Keratinocyte (primary cell): ENCODE results near the gene KARS1. TPM values are rescaled to one million over a fixed set of nuclear protein-coding genes. Genes with fewer than 3 reads are reported as not detected.

Experiments
- DNase-seq: peaks from one replicate; pipeline ENCODE4 v3.0.0-alpha.2; 2011; ENCODE audit warnings: low read depth, missing footprints, low spot score
- FAIRE-seq: peaks from 2 replicates; lab custom pipeline; 2011; peaks lifted over from hg19 to GRCh38; lab: Jason Lieb, UNC
- H2AFZ ChIP-seq: 2 replicates; pipeline ENCODE4 v1.6.0; 2012; ENCODE audit warnings: low read length, control low read depth, inconsistent platforms; ENCODE audit not compliant: control insufficient read depth
- H3K27ac ChIP-seq: 2 replicates; pipeline ENCODE4 v1.5.1; 2011; ENCODE audit warnings: low read length; ENCODE audit not compliant: control insufficient read depth, insufficient read depth
- H3K27me3 ChIP-seq: 3 replicates; pipeline ENCODE4 v1.6.0; 2011; ENCODE audit warnings: low read length; ENCODE audit not compliant: control insufficient read depth, insufficient read depth; ENCODE audit errors: extremely low read depth
- H3K36me3 ChIP-seq, 2 experiments: 2 replicates in 1 of 2; 3 replicates in 1 of 2; pipeline ENCODE4 v1.5.1; 2011; ENCODE audit warnings: low read length in 2 of 2, mild to moderate bottlenecking in 1 of 2; ENCODE audit not compliant: control insufficient read depth in 2 of 2, insufficient read depth in 2 of 2; ENCODE audit errors: extremely low read depth in 1 of 2
- H3K4me1 ChIP-seq: 3 replicates; pipeline ENCODE4 v1.5.1; 2011; ENCODE audit warnings: low read length; ENCODE audit not compliant: control insufficient read depth, insufficient read depth; ENCODE audit errors: extremely low read depth
- H3K4me2 ChIP-seq: 3 replicates; pipeline ENCODE4 v1.6.0; 2011; ENCODE audit warnings: low read depth, low read length; ENCODE audit not compliant: control insufficient read depth, insufficient read depth; ENCODE audit errors: extremely low read depth
- H3K4me3 ChIP-seq, 3 experiments: fragments of 200-600 bp in 1 of 3; sonication (generic) in 1 of 3; 2 replicates in 2 of 3; 3 replicates in 1 of 3; pipeline ENCODE4 v1.5.1; 2011 to 2016; ENCODE audit warnings: low read length in 3 of 3, mild to moderate bottlenecking in 3 of 3, control low read depth in 2 of 3, inconsistent platforms in 1 of 3, low read depth in 1 of 3, mixed read lengths in 1 of 3, mixed run types in 1 of 3, moderate library complexity in 1 of 3; ENCODE audit not compliant: control insufficient read depth in 2 of 3, insufficient read depth in 2 of 3; ENCODE audit errors: extremely low read depth in 1 of 3
- H3K79me2 ChIP-seq: 2 replicates; pipeline ENCODE4 v1.6.0; 2012; ENCODE audit warnings: low read length; ENCODE audit not compliant: control insufficient read depth, insufficient read depth
- H3K9ac ChIP-seq: 3 replicates; pipeline ENCODE4 v1.6.0; 2011; ENCODE audit warnings: low read length; ENCODE audit not compliant: control insufficient read depth, insufficient read depth; ENCODE audit errors: extremely low read depth
- H3K9me1 ChIP-seq: 3 replicates; pipeline ENCODE4 v1.6.0; 2011; ENCODE audit warnings: low read length; ENCODE audit not compliant: control insufficient read depth, insufficient read depth; ENCODE audit errors: extremely low read depth
- H3K9me3 ChIP-seq: 2 replicates; pipeline ENCODE4 v1.5.1; 2012; ENCODE audit warnings: low read depth, low read length; ENCODE audit not compliant: control insufficient read depth
- H4K20me1 ChIP-seq: 3 replicates; pipeline ENCODE4 v1.6.0; 2011; ENCODE audit warnings: low read length; ENCODE audit not compliant: control insufficient read depth, insufficient read depth; ENCODE audit errors: extremely low read depth
- CTCF ChIP-seq, 3 experiments: IDR thresholded peaks in 1 of 3; conservative IDR thresholded peaks in 1 of 3; optimal IDR thresholded peaks in 1 of 3; 2 replicates in 2 of 3; 3 replicates in 1 of 3; pipeline versions ENCODE3 to v1.5.1; 2011; ENCODE audit warnings: low read length in 3 of 3, mild to moderate bottlenecking in 3 of 3, moderate library complexity in 2 of 3, control low read depth in 1 of 3, inconsistent platforms in 1 of 3; ENCODE audit not compliant: insufficient read depth in 2 of 3; ENCODE audit errors: extremely low read depth in 1 of 3
- EZH2 ChIP-seq: IDR thresholded peaks from one replicate; pipeline ENCODE4 v1.6.1; 2012; ENCODE audit warnings: inconsistent platforms, mild to moderate bottlenecking, low read length, moderate library complexity
- dilution Hi-C: fragments of 300-500 bp; cut with MboI; formaldehyde crosslinking; loops from one replicate; pipeline ENCODE4 v1.7.0; 2020; ENCODE audit warnings: low sequenced_read_pairs; ENCODE audit not compliant: extremely low pct_ligation_motif_present
- polyA plus RNA-seq, 5 experiments: library from polyadenylated mRNA; depleted of rRNA in 3 of 5; stranded (reverse) in 3 of 5; stranded (forward) in 1 of 5; unstranded in 1 of 5; fragments of >200 nt; gene quantifications; 1 replicate in 1 of 5; 2 replicates in 3 of 5; 3 replicates in 1 of 5; pipeline versions ENCODE4 v1.2.1 to v1.2.3, GENCODE V29; 2011 to 2012; ENCODE audit warnings: missing spikeins in 2 of 5, low read depth in 1 of 5, low replicate concordance in 1 of 5

Gene KARS1
- polyA plus RNA-seq, 1 donor (not counting 4 experiments of a cell fraction or from before 2014, with no cell fraction given): 206 TPM

- TF ChIP-seq EZH2: no peak
- TF ChIP-seq CTCF (optimal IDR thresholded peaks at IDR 0.05 in 1 of 3, IDR thresholded peaks at IDR 0.05 in 1 of 3, conservative IDR thresholded peaks at IDR 0.05 in 1 of 3; ENCODE audit: extremely low read depth in 1 of 3, insufficient read depth in 2 of 3, low read length in 3 of 3): no peak
- Histone ChIP-seq H4K20me1 (no peaks in the 10 kb centered on the region), H3K4me1 (peaks cover 10% of the 10 kb centered on the region), H2AFZ (no peak overlapping the region), H3K4me3 (no peak overlapping the region), H3K79me2 (peaks cover 5% of the 10 kb centered on the region), H3K27me3 (no peaks in the 10 kb centered on the region), H3K9me3 (no peaks in the 10 kb centered on the region), H3K36me3 (peaks cover 21 to 46% of the 10 kb centered on the region in 2 experiments), H3K4me2 (no peak overlapping the region), H3K9ac (no peak overlapping the region), H3K9me1 (no peaks in the 10 kb centered on the region), H3K27ac (no peak overlapping the region)
- DNase-seq: no peak
- dilution Hi-C loops: no loop called here
- FAIRE-seq: no peak
These were observed 30.9 kb downstream of the KARS1 start for GRCh38 chr16:75616521-75617010.

GRCh38 chr16:75615619-75616018, 31.8 kb downstream of the KARS1 start:
- Histone ChIP-seq H3K4me3 (no peak overlapping the region), H3K9me3 (no peaks in the 10 kb centered on the region), H3K9ac (no peak overlapping the region), H3K9me1 (no peaks in the 10 kb centered on the region), H2AFZ (no peak overlapping the region), H3K4me2 (no peak overlapping the region), H3K27me3 (no peaks in the 10 kb centered on the region), H3K27ac (no peak overlapping the region), H3K36me3 (peaks cover 23 to 49% of the 10 kb centered on the region in 2 experiments), H3K79me2 (peaks cover 3% of the 10 kb centered on the region), H4K20me1 (no peaks in the 10 kb centered on the region), H3K4me1 (peaks cover 9% of the 10 kb centered on the region)
- DNase-seq (no peak), FAIRE-seq (no peak)
- TF ChIP-seq EZH2 (no peak), CTCF (optimal IDR thresholded peaks at IDR 0.05 in 1 of 3, IDR thresholded peaks at IDR 0.05 in 1 of 3, conservative IDR thresholded peaks at IDR 0.05 in 1 of 3; ENCODE audit: extremely low read depth in 1 of 3, insufficient read depth in 2 of 3, low read length in 3 of 3) (no peak)
- dilution Hi-C loops: no loop called here
